ENCODE results near the gene SPEM2.

The SPEM2 gene

DNA sequence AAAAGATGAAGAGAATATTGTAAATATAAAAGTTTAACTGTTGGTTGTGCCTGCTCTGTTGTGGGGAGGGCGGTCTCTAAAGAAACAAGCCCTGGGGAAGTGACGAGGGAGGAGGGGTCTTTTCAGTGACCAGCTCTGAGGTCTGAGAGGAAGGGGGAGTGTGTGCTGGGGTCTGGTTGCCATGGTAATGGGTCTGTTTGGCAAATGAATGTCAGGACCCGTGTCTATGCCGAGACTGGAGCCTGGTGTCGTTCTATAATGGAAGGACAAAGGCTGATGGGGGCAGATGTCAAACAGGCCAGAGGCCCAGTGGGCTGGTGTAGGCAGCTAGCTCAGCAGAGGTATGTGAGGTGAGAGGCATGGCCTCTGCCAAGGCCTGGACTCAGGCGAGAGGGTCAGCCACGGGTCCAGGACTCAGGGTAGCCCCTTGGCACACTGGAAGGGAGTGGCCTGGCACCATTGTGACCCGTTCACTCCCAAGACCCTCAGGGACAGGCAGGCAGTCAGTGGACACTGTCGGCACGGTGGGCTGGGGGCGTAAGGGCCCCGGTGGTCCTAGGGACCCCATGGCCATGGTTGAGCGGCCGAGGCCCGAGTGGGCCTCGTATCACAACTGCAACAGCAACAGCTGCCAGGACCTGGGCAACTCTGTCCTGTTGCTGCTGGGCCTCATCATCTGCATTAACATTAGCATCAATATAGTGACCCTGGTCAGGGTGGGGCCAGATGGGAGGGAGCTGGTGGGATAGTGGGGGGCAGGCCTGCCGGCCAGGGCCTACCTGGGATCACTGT, 5.4 kb upstream of the SPEM2 start, which contains the start of gene SPEM1:
SPEM1 (plus strand) TSS at position 506 of the 792 bp plus-strand sequence; CDS start at position 567, 61 bp downstream.
- TF ChIP-seq, protein P1, sequence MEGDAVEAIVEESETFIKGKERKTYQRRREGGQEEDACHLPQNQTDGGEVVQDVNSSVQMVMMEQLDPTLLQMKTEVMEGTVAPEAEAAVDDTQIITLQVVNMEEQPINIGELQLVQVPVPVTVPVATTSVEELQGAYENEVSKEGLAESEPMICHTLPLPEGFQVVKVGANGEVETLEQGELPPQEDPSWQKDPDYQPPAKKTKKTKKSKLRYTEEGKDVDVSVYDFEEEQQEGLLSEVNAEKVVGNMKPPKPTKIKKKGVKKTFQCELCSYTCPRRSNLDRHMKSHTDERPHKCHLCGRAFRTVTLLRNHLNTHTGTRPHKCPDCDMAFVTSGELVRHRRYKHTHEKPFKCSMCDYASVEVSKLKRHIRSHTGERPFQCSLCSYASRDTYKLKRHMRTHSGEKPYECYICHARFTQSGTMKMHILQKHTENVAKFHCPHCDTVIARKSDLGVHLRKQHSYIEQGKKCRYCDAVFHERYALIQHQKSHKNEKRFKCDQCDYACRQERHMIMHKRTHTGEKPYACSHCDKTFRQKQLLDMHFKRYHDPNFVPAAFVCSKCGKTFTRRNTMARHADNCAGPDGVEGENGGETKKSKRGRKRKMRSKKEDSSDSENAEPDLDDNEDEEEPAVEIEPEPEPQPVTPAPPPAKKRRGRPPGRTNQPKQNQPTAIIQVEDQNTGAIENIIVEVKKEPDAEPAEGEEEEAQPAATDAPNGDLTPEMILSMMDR (IDR thresholded peaks at IDR 0.05; ENCODE audit: low read depth, low read length): no peak
- Histone ChIP-seq H3K4me3 (ENCODE audit: low read depth, low read length) (no peak within 1 kb of the TSS), H3K9me3 (ENCODE audit: severe bottlenecking) (no peaks in the 10 kb centered on the region), H3K27ac (no peak within 1 kb of the TSS), H3K36me3 (peaks cover 9% of the 10 kb centered on the region), H3K27me3 (ENCODE audit: insufficient read depth, low read depth, severe bottlenecking) (no peaks in the 10 kb centered on the region)
- DNase-seq: no peak

DNA sequence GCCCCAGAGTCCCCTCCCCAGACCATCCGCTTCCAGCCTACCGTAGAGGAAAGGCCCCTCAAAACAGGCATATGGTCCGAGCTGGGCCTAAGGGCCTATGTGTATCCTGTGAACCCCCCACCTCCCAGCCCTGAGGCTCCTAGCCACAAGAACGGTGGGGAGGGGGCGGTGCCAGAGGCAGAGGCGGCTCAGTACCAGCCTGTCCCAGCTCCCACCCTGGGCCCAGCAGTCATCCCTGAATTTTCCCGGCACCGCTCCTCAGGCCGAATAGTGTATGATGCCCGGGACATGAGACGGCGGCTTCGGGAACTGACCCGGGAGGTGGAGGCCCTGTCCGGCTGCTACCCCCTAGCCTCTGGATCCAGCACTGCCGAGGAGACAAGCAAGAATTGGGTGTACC, 4.2 kb upstream of the SPEM2 start:
- Histone ChIP-seq H3K4me3 (ENCODE audit: low read depth, low read length) (no peak overlapping the region), H3K27me3 (ENCODE audit: insufficient read depth, low read depth, severe bottlenecking) (no peaks in the 10 kb centered on the region)
- TF ChIP-seq, protein P1 (IDR thresholded peaks at IDR 0.05; ENCODE audit: low read depth, low read length): no peak

DNA sequence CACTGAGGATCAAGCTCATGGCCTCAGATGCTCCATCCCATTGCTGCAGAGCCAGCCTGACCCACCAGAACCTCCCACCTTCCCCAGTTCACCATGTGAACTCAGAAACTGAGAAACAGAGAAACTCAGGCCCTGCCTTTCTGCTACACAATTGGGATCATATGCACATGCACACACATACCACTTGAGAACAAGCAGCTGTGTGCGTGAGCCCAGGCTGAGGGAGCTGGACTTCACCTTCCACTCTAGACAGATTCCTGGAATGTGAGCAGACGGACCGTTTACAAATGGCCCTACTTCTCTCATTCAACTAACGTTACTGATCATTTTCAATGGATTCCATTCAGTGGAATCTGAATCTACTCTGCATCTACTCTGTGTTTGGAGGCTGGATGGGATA, 1.7 kb upstream of the SPEM2 start:
- no peak for DNase-seq
- no peaks in the 10 kb centered on the region for H3K27me3 ChIP-seq (ENCODE audit: insufficient read depth, low read depth, severe bottlenecking)
- no peak overlapping the region for H3K4me3 ChIP-seq (ENCODE audit: low read depth, low read length)
- no peak overlapping the region for H3K27ac ChIP-seq
- H3K9me3 ChIP-seq (ENCODE audit: severe bottlenecking): no peaks in the 10 kb centered on the region
- no peaks in the 10 kb centered on the region for H3K36me3 ChIP-seq
- TF ChIP-seq, protein P1 (IDR thresholded peaks at IDR 0.05; ENCODE audit: low read depth, low read length): no peak

More for the DNA sequence above, 4.2 kb upstream of the SPEM2 start:
- Histone ChIP-seq H3K27ac (no peak overlapping the region), H3K9me3 (ENCODE audit: severe bottlenecking) (no peaks in the 10 kb centered on the region), H3K36me3 (peaks cover 1% of the 10 kb centered on the region; the same call in 1 of the 2 replicates)
- DNase-seq: no peak

DNA sequence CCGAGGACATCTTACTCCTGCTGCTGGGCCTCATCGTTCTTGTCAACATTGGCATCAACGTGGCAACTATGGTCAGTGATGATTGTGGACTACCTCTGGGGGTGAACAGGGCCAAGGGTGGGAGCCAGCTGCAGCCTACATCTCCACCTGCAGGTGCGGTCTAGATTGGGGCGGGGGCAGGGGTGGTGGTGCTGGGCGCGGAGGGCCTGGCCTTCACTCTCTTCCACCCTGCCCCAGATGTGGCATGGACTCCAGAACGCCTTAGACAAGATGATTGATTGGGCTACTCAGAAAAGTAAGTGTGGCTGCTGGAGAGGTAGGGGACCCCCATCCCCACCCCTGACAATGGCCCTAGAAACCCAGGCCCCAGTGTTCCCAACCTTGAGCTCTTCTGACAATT, 340 bp downstream of the SPEM2 start:
- Histone ChIP-seq H3K27ac (no peak overlapping the region), H3K27me3 (ENCODE audit: insufficient read depth, low read depth, severe bottlenecking) (no peaks in the 10 kb centered on the region), H3K4me3 (ENCODE audit: low read depth, low read length) (no peak overlapping the region), H3K9me3 (ENCODE audit: severe bottlenecking) (no peaks in the 10 kb centered on the region), H3K36me3 (no peaks in the 10 kb centered on the region)
- no peak for DNase-seq
- TF ChIP-seq, protein P1 (IDR thresholded peaks at IDR 0.05; ENCODE audit: low read depth, low read length): no peak

DNA sequence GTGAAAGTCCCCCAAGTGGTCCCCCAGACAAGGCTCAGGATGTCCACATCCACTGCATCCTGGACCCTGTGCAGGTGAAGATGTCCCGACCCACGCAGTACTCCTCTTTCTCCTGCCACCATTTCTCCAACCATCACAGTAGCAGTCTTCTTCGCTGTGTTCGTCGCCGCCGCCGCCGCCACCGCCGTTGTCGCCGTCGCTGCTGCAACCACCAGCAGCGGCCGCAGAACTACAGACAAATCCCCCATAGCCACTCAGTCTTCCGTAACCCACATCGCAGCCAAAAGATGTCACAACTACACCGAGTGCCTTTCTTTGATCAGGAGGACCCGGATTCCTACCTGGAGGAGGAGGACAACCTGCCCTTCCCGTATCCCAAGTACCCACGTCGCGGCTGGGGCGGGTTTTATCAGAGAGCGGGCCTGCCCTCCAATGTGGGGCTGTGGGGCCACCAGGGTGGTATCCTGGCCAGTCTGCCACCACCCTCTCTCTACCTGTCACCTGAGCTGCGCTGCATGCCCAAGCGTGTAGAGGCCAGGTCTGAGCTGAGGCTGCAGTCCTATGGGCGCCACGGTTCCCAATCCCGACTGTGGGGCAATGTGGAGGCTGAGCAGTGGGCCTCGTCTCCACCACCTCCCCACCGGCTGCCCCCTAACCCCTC, 917 bp downstream of the SPEM2 start:
- Histone ChIP-seq H3K27me3 (ENCODE audit: insufficient read depth, low read depth, severe bottlenecking) (no peaks in the 10 kb centered on the region), H3K36me3 (no peaks in the 10 kb centered on the region), H3K27ac (no peak overlapping the region), H3K9me3 (ENCODE audit: severe bottlenecking) (no peaks in the 10 kb centered on the region), H3K4me3 (ENCODE audit: low read depth, low read length) (no peak overlapping the region)
- TF ChIP-seq, protein P1 (IDR thresholded peaks at IDR 0.05; ENCODE audit: low read depth, low read length): no peak
- no peak for DNase-seq

Measured in WERI-Rb-1 (cell line).